Progenitor cell of endocrine pancreas (in vitro differentiated cells): Measurements from ENCODE around the gene FYCO1. TPM values are rescaled to one million over a fixed set of nuclear protein-coding genes. Genes with fewer than 3 reads are reported as not detected.

Source experiments
- DNase-seq: peaks from one replicate; pipeline ENCODE4 v3.0.0; 2021; ENCODE audit warnings: low spot score; ENCODE audit not compliant: unreplicated experiment
- H3K27ac Mint-ChIP-seq: 2 replicates; pipeline ENCODE4 v1.8.0; 2021; ENCODE audit warnings: mild to moderate bottlenecking, moderate library complexity, mixed read lengths
- H3K27me3 Mint-ChIP-seq: 2 replicates; pipeline ENCODE4 v1.8.0; 2021; ENCODE audit warnings: mixed read lengths
- H3K36me3 Mint-ChIP-seq: 2 replicates; pipeline ENCODE4 v1.8.0; 2022; ENCODE audit warnings: mixed read lengths; ENCODE audit not compliant: insufficient read depth
- H3K4me1 Mint-ChIP-seq: 2 replicates; pipeline ENCODE4 v1.8.0; 2021; ENCODE audit warnings: low read depth, mixed read lengths
- H3K4me3 Mint-ChIP-seq: 2 replicates; pipeline ENCODE4 v1.8.0; 2021; ENCODE audit warnings: low read depth, mild to moderate bottlenecking, moderate library complexity, mixed read lengths
- H3K9me3 Mint-ChIP-seq: 2 replicates; pipeline ENCODE4 v1.8.0; 2021; ENCODE audit warnings: low read depth, mixed read lengths
- CTCF ChIP-seq: fragments of 200-600 bp; sonication (generic); IDR thresholded peaks from one replicate; pipeline ENCODE4 v1.5.0; 2021; ENCODE audit warnings: antibody characterized with exemption, mild to moderate bottlenecking; ENCODE audit not compliant: unreplicated experiment
- total RNA-seq: library from RNA; stranded (reverse); gene quantifications from 2 replicates; pipeline ENCODE4 v1.2.1, GENCODE V29; 2021

Gene FYCO1
- total RNA-seq, 1 donor from 2014 or later, result 18.0 TPM

- H3K27me3 Mint-ChIP-seq, result no peaks in the 10 kb centered on the region
- H3K9me3 Mint-ChIP-seq, result no peaks in the 10 kb centered on the region
- no peak overlapping the region for H3K27ac Mint-ChIP-seq
- no peak overlapping the region for H3K4me3 Mint-ChIP-seq
- no peak for TF ChIP-seq CTCF
- DNase-seq, result no peak
- H3K4me1 Mint-ChIP-seq, result no peaks in the 10 kb centered on the region
- peaks cover 16% of the 10 kb centered on the region for H3K36me3 Mint-ChIP-seq
These were observed 37.3 kb downstream of the FYCO1 start for GRCh38 chr3:45958321-45958791.

GRCh38 chr3:45957586-45957985, 38.0 kb downstream of the FYCO1 start:
- Mint-ChIP-seq H3K4me1 (no peaks in the 10 kb centered on the region), H3K27me3 (no peaks in the 10 kb centered on the region), H3K36me3 (peaks cover 15% of the 10 kb centered on the region), H3K27ac (no peak overlapping the region), H3K9me3 (no peaks in the 10 kb centered on the region), H3K4me3 (no peak overlapping the region)
- DNase-seq, result no peak
- no peak for TF ChIP-seq CTCF

- Mint-ChIP-seq H3K4me3 (no peak overlapping the region), H3K9me3 (no peaks in the 10 kb centered on the region), H3K27ac (no peak overlapping the region), H3K36me3 (peaks cover 12% of the 10 kb centered on the region), H3K4me1 (no peaks in the 10 kb centered on the region), H3K27me3 (no peaks in the 10 kb centered on the region)
- TF ChIP-seq CTCF, result no peak
- DNase-seq, result no peak
These were observed 39.9 kb downstream of the FYCO1 start for GRCh38 chr3:45955706-45956105.

- no peak overlapping the region for H3K4me3 Mint-ChIP-seq
- no peak for TF ChIP-seq CTCF
- no peaks in the 10 kb centered on the region for H3K9me3 Mint-ChIP-seq
- H3K4me1 Mint-ChIP-seq, result no peaks in the 10 kb centered on the region
- H3K36me3 Mint-ChIP-seq, result peaks cover 11% of the 10 kb centered on the region
- H3K27ac Mint-ChIP-seq, result no peak overlapping the region
- no peaks in the 10 kb centered on the region for H3K27me3 Mint-ChIP-seq
- no peak for DNase-seq
These were observed 40.5 kb downstream of the FYCO1 start for GRCh38 chr3:45955017-45955647.

GRCh38 chr3:45954306-45954705, 41.3 kb downstream of the FYCO1 start:
- H3K27me3 Mint-ChIP-seq, result no peaks in the 10 kb centered on the region
- H3K9me3 Mint-ChIP-seq, result no peaks in the 10 kb centered on the region
- peaks cover 10% of the 10 kb centered on the region for H3K36me3 Mint-ChIP-seq
- H3K27ac Mint-ChIP-seq, result no peak overlapping the region
- no peaks in the 10 kb centered on the region for H3K4me1 Mint-ChIP-seq
- no peak for TF ChIP-seq CTCF
- no peak for DNase-seq
- H3K4me3 Mint-ChIP-seq, result no peak overlapping the region
